Activated CD4-positive, alpha-beta T cell treated with anti-CD3 and anti-CD28 coated beads, Interleukin-2, Interleukin-4, amounts not matched to agents 100 ng/mL and 50 ng/mL, durations not matched to agents 16 hours and 8 hours (primary cell): ENCODE results near the gene GPR52.
"Not testable (repeated sequence)": the region's sequence is repeated elsewhere in the genome, so short reads cannot be mapped to it uniquely, and the experiment has no call there.

Source experiments
- DNase-seq: peaks from one replicate; pipeline ENCODE4 v3.0.0-alpha.2; 2020; ENCODE audit warnings: low spot score

Gene GPR52

GRCh38 chr1:174447866-174448530 lies at the start of gene GPR52:
Gene GPR52 (plus strand): TSS chr1:174447964. CDS start chr1:174448112, 148 bp downstream.
- no peak for DNase-seq

- DNase-seq, result peak; percentile 2
Measured at GRCh38 chr1:174398246-174398645, 49.5 kb upstream of the GPR52 start.

- no peak for DNase-seq
Measured at GRCh38 chr1:174399211-174399610, 48.6 kb upstream of the GPR52 start.

- no peak for DNase-seq
Measured at GRCh38 chr1:174401075-174401474, 46.7 kb upstream of the GPR52 start.

GRCh38 chr1:174405219-174405618 lies 42.5 kb upstream of the GPR52 start:
- DNase-seq, result no peak

- no peak for DNase-seq
Measured at GRCh38 chr1:174406421-174406820, 41.3 kb upstream of the GPR52 start.

GRCh38 chr1:174407665-174408064 lies 40.1 kb upstream of the GPR52 start:
- DNase-seq, result no peak

- DNase-seq, result no peak
Measured at GRCh38 chr1:174408146-174408545, 39.6 kb upstream of the GPR52 start.

- DNase-seq, result not testable (repeated sequence)
Measured at GRCh38 chr1:174409801-174410200, 38.0 kb upstream of the GPR52 start.

GRCh38 chr1:174413632-174414031 lies 34.1 kb upstream of the GPR52 start:
- no peak for DNase-seq

GRCh38 chr1:174414203-174414602 lies 33.6 kb upstream of the GPR52 start:
- DNase-seq, result no peak

- DNase-seq, result no peak
Measured at GRCh38 chr1:174415506-174415905, 32.3 kb upstream of the GPR52 start.

- DNase-seq, result no peak
Measured at GRCh38 chr1:174417921-174418320, 29.8 kb upstream of the GPR52 start.

GRCh38 chr1:174425121-174425520 lies 22.6 kb upstream of the GPR52 start:
- DNase-seq, result no peak

- DNase-seq, result no peak
Measured at GRCh38 chr1:174426153-174426552, 21.6 kb upstream of the GPR52 start.

GRCh38 chr1:174428033-174428432 lies 19.7 kb upstream of the GPR52 start:
- DNase-seq, result no peak

GRCh38 chr1:174428739-174429138 lies 19.0 kb upstream of the GPR52 start:
- DNase-seq, result no peak

GRCh38 chr1:174433451-174433850 lies 14.3 kb upstream of the GPR52 start:
- DNase-seq, result no peak

GRCh38 chr1:174445351-174445750 lies 2.4 kb upstream of the GPR52 start:
- DNase-seq, result no peak

GRCh38 chr1:174445817-174446216 lies 1.9 kb upstream of the GPR52 start:
- no peak for DNase-seq

- no peak for DNase-seq
Measured at GRCh38 chr1:174448531-174448883, 743 bp downstream of the GPR52 start.

- no peak for DNase-seq
Measured at GRCh38 chr1:174448974-174449373, 1.2 kb downstream of the GPR52 start.

- DNase-seq, result no peak
Measured at GRCh38 chr1:174451408-174451807, 3.6 kb downstream of the GPR52 start.

- DNase-seq, result no peak
Measured at GRCh38 chr1:174465855-174466254, 18.1 kb downstream of the GPR52 start.

GRCh38 chr1:174466607-174467006 lies 18.8 kb downstream of the GPR52 start:
- DNase-seq, result no peak
